ENCODE results near the gene ATP11B.

GRCh38 chr3:182797876-182798275 lies 4.6 kb downstream of the ATP11B start:
- no peak for TF ChIP-seq ZBTB17 (CRISPR knock-in tag; IDR thresholded peaks at IDR 0.05)
- no peak for TF ChIP-seq ZNF23 (CRISPR knock-in tag; IDR thresholded peaks at IDR 0.05)
- TF ChIP-seq E2F8 (IDR thresholded peaks at IDR 0.05; ENCODE audit: low read depth, partially characterized antibody): no peak
- TF ChIP-seq TAF1 (IDR thresholded peaks at IDR 0.05; ENCODE audit: control insufficient read depth, extremely low read depth, insufficient read depth, low read length, severe bottlenecking): no peak
- TF ChIP-seq CAMTA2 (CRISPR knock-in tag; conservative IDR thresholded peaks at IDR 0.05): no peak
- TF ChIP-seq RHOXF2B (CRISPR knock-in tag; conservative IDR thresholded peaks at IDR 0.05): no peak
- no peak for TF ChIP-seq ZNF239 (CRISPR knock-in tag; IDR thresholded peaks at IDR 0.05)
- no peak for TF ChIP-seq MAFK (IDR thresholded peaks at IDR 0.05; ENCODE audit: low read length)
- TF ChIP-seq NR2F6 (CRISPR knock-in tag; IDR thresholded peaks at IDR 0.05): no peak
- no peak for TF ChIP-seq EHMT2 (IDR thresholded peaks at IDR 0.05)
- no peak for TF ChIP-seq CTCF (IDR thresholded peaks at IDR 0.05 in 2 of 3, conservative IDR thresholded peaks at IDR 0.05 in 1 of 3; ENCODE audit: insufficient read depth in 2 of 3, low read depth in 1 of 3, low read length in 3 of 3)
- TF ChIP-seq BCL6 (CRISPR knock-in tag; IDR thresholded peaks at IDR 0.05): no peak
- no peak for TF ChIP-seq ZBTB8A (IDR thresholded peaks at IDR 0.05; ENCODE audit: partially characterized antibody)
